SU-DHL-6 (cell line): ENCODE data around the gene ZNF567.

ENCODE experiments used
- H2AFZ ChIP-seq: fragments of 200-600 bp; sonication (generic); 2 replicates; pipeline ENCODE4 v1.6.1; 2014; ENCODE audit warnings: low read depth, mild to moderate bottlenecking, moderate library complexity, mixed read lengths, antibody characterized with exemption, low read length; ENCODE audit not compliant: severe bottlenecking
- H3F3A ChIP-seq: fragments of 200-600 bp; shearing (Covaris generic); 2 replicates; pipeline ENCODE4 v1.6.0; 2016; ENCODE audit warnings: antibody characterized with exemption, mild to moderate bottlenecking; ENCODE audit not compliant: insufficient read depth
- H3K27ac ChIP-seq: fragments of 200-600 bp; sonication (generic); 2 replicates; pipeline ENCODE4 v1.5.1; 2016; ENCODE audit warnings: low read depth, mild to moderate bottlenecking, low read length, moderate library complexity, mixed read lengths
- H3K27me3 ChIP-seq: fragments of 200-600 bp; sonication (generic), shearing (Covaris generic); 2 replicates; pipeline ENCODE4 v1.6.0; 2014; ENCODE audit warnings: mild to moderate bottlenecking, low read length
- H3K36me3 ChIP-seq: fragments of 200-600 bp; sonication (generic); 2 replicates; pipeline ENCODE4 v1.6.1; 2014; ENCODE audit warnings: mild to moderate bottlenecking, low read length, mixed read lengths
- H3K4me2 ChIP-seq: fragments of 300-600, 200-600 bp; shearing (Covaris generic), sonication (generic); 2 replicates; pipeline ENCODE4 v1.6.0; 2014; ENCODE audit warnings: low read length, low read depth, mild to moderate bottlenecking; ENCODE audit not compliant: poor library complexity, severe bottlenecking
- H3K4me3 ChIP-seq: fragments of 200-600 bp; sonication (generic); 2 replicates; pipeline ENCODE4 v1.5.1; 2014; ENCODE audit warnings: antibody characterized with exemption, low read length, mild to moderate bottlenecking, mixed read lengths; ENCODE audit not compliant: insufficient read depth, poor library complexity, severe bottlenecking
- H3K79me2 ChIP-seq: fragments of 200-600 bp; sonication (generic); 2 replicates; pipeline ENCODE4 v1.6.1; 2014; ENCODE audit warnings: mild to moderate bottlenecking, low read length, moderate library complexity; ENCODE audit not compliant: insufficient read depth
- H3K9ac ChIP-seq: fragments of 200-600 bp; sonication (generic); 2 replicates; pipeline ENCODE4 v1.7.0; 2014; ENCODE audit warnings: mild to moderate bottlenecking, low read length
- H3K9me2 ChIP-seq: fragments of 200-600 bp; sonication (generic); replicated peaks from 2 replicates; pipeline ENCODE4 v1.6.1; 2014; ENCODE audit warnings: low read length; ENCODE audit not compliant: insufficient read depth
- H3K9me3 ChIP-seq: fragments of 200-600 bp; sonication (generic); 2 replicates; pipeline ENCODE4 v1.6.1; 2014; ENCODE audit warnings: low read length, mixed read lengths; ENCODE audit not compliant: insufficient read depth
- H4K20me1 ChIP-seq: fragments of 200-600 bp; sonication (generic); 2 replicates; pipeline ENCODE4 v1.6.1; 2014; ENCODE audit warnings: low read depth, mild to moderate bottlenecking, antibody characterized with exemption, low read length, moderate library complexity, mixed read lengths
- CTCF ChIP-seq: fragments of 200-600 bp; sonication (generic); IDR thresholded peaks from one replicate; pipeline ENCODE4 v1.5.1; 2017; ENCODE audit warnings: antibody characterized with exemption, mild to moderate bottlenecking, low read length, moderate library complexity; ENCODE audit not compliant: insufficient read depth, poor library complexity, severe bottlenecking
- EZH2phosphoT487 ChIP-seq: fragments of 200-600 bp; sonication (generic), shearing (Covaris generic); conservative IDR thresholded peaks from 2 replicates; pipeline ENCODE4 v1.6.1; 2018; ENCODE audit warnings: mild to moderate bottlenecking, antibody characterized with exemption, low read length, moderate library complexity, mixed read lengths

ZNF567 gene

GRCh38 chr19:36687214-36688056 is at the start of gene ZNF567:
ZNF567 (plus strand) TSS chr19:36687612; CDS start chr19:36694868, 7,256 bp downstream.
- Histone ChIP-seq H3K9ac (peak within 1 kb of the TSS; percentile 80), H3K9me3 (peaks cover 8% of the 10 kb centered on the region; the same call in 1 of the 2 replicates), H3K79me2 (peaks cover 34% of the 10 kb centered on the region), H3K36me3 (peaks cover 42% of the 10 kb centered on the region), H4K20me1 (no peaks in the 10 kb centered on the region), H3K27me3 (no peaks in the 10 kb centered on the region), H3F3A (no peaks in the 10 kb centered on the region), H2AFZ (peak within 1 kb of the TSS; percentile 75), H3K4me2 (peak within 1 kb of the TSS; percentile 93), H3K27ac (no peak within 1 kb of the TSS), H3K4me3 (peak within 1 kb of the TSS; percentile 76), H3K9me2 (no peaks in the 10 kb centered on the region)
- TF ChIP-seq EZH2phosphoT487 (no peak), CTCF (no peak)

- Histone ChIP-seq H3K36me3 (peaks cover 33% of the 10 kb centered on the region), H3K79me2 (no peaks in the 10 kb centered on the region), H3K27me3 (no peaks in the 10 kb centered on the region), H3F3A (no peaks in the 10 kb centered on the region), H3K4me2 (no peak overlapping the region), H3K4me3 (no peak overlapping the region), H4K20me1 (no peaks in the 10 kb centered on the region), H3K9ac (no peak overlapping the region), H3K9me2 (no peaks in the 10 kb centered on the region), H2AFZ (no peak overlapping the region), H3K27ac (no peak overlapping the region), H3K9me3 (peaks cover 70% of the 10 kb centered on the region; the same call in 1 of the 2 replicates)
- TF ChIP-seq EZH2phosphoT487 (no peak), CTCF (no peak)
Observed at GRCh38 chr19:36638862-36639510, 48.4 kb upstream of the ZNF567 start.

GRCh38 chr19:36646746-36647145 is 40.7 kb upstream of the ZNF567 start:
- H3K9me3 ChIP-seq = peaks cover 33% of the 10 kb centered on the region; the same call in 1 of the 2 replicates
- TF ChIP-seq EZH2phosphoT487 (no peak), CTCF (no peak)

More at GRCh38 chr19:36646746-36647145, 40.7 kb upstream of the ZNF567 start:
- no peak overlapping the region for H3K4me2 ChIP-seq
- no peaks in the 10 kb centered on the region for H3F3A ChIP-seq
- no peaks in the 10 kb centered on the region for H4K20me1 ChIP-seq
- no peak overlapping the region for H3K4me3 ChIP-seq
- H3K36me3 ChIP-seq = peaks cover 22% of the 10 kb centered on the region; the same call in 1 of the 2 replicates
- no peak overlapping the region for H3K27ac ChIP-seq
- no peak overlapping the region for H2AFZ ChIP-seq
- no peaks in the 10 kb centered on the region for H3K79me2 ChIP-seq
- no peak overlapping the region for H3K9ac ChIP-seq
- no peaks in the 10 kb centered on the region for H3K9me2 ChIP-seq
- no peaks in the 10 kb centered on the region for H3K27me3 ChIP-seq
